ENCODE measurements around the gene HDGFL2. TPM values are rescaled to one million over a fixed set of nuclear protein-coding genes. Genes with fewer than 3 reads are reported as not detected.

Gene HDGFL2
- total RNA-seq, 1 donor from 2014 or later = 35.0 TPM

DNA sequence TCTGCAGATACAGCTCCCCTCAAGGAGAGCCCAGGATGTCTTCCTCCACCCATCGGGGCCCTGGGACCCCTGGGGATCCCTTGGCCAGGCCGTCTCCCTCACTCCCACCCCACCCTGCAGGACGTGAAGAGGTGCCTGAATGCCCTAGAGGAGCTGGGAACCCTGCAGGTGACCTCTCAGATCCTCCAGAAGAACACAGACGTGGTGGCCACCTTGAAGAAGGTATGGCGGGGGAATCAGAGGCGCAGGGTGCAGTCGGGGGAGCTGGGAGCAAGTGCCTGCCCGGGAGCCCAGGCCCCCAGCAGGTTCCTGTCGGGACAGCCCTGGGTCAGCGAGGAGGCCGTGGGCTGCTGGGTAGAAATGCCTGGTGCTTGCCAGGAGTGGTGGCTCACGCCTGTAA lies 26.6 kb downstream of the HDGFL2 start:
- FAIRE-seq = no peak
- no peak overlapping the region for H3K4me3 ChIP-seq (ENCODE audit: low read depth, low read length)
- H3K27me3 ChIP-seq (ENCODE audit: control insufficient read depth, insufficient read depth, low read length) = no peaks in the 10 kb centered on the region
- DNase-seq (ENCODE audit: low read depth) = no peak
- TF ChIP-seq, protein P1, sequence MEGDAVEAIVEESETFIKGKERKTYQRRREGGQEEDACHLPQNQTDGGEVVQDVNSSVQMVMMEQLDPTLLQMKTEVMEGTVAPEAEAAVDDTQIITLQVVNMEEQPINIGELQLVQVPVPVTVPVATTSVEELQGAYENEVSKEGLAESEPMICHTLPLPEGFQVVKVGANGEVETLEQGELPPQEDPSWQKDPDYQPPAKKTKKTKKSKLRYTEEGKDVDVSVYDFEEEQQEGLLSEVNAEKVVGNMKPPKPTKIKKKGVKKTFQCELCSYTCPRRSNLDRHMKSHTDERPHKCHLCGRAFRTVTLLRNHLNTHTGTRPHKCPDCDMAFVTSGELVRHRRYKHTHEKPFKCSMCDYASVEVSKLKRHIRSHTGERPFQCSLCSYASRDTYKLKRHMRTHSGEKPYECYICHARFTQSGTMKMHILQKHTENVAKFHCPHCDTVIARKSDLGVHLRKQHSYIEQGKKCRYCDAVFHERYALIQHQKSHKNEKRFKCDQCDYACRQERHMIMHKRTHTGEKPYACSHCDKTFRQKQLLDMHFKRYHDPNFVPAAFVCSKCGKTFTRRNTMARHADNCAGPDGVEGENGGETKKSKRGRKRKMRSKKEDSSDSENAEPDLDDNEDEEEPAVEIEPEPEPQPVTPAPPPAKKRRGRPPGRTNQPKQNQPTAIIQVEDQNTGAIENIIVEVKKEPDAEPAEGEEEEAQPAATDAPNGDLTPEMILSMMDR (IDR thresholded peaks at IDR 0.05; ENCODE audit: insufficient read depth, low read length, severe bottlenecking) = no peak
- peaks cover 24% of the 10 kb centered on the region for H3K36me3 ChIP-seq (ENCODE audit: control insufficient read depth, insufficient read depth, low read length)

DNA sequence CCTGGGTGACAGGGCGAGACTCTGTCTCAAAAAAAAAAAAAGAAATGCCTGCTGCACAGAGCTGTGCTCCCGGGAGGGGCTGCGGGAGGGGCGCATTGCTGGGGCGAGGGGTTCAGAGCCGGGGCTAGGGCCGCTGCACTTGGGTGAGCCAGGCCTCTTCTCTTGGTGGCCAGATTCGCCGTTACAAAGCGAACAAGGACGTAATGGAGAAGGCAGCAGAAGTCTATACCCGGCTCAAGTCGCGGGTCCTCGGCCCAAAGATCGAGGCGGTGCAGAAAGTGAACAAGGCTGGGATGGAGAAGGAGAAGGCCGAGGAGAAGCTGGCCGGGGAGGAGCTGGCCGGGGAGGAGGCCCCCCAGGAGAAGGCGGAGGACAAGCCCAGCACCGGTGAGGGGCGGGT lies 27.2 kb downstream of the HDGFL2 start:
- FAIRE-seq = no peak
- no peak for DNase-seq (ENCODE audit: low read depth)
- no peak overlapping the region for H3K4me3 ChIP-seq (ENCODE audit: low read depth, low read length)
- TF ChIP-seq, protein P1 (IDR thresholded peaks at IDR 0.05; ENCODE audit: insufficient read depth, low read length, severe bottlenecking) = no peak
- peaks cover 25% of the 10 kb centered on the region for H3K36me3 ChIP-seq (ENCODE audit: control insufficient read depth, insufficient read depth, low read length)
- no peaks in the 10 kb centered on the region for H3K27me3 ChIP-seq (ENCODE audit: control insufficient read depth, insufficient read depth, low read length)

DNA sequence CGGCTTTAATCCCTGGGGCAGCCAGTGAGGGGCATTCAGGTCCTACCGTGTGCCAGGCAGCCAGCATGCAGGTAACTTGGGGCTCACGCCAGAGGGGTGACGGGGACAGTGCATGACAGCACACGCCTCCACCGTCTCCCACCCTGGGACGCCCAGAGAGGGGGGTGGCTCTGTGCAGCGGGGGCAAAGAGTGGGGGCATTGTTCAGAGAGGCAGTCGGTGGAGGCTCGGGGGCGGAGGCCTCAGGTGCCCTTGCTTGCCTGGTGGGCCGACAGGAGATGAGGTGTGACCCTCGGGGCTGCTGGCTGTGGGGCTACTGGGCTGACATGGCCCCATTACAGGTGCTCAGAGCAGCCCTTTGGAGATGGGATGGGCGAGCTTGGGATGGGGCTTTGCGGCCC lies 27.8 kb downstream of the HDGFL2 start:
- TF ChIP-seq, protein P1 (IDR thresholded peaks at IDR 0.05; ENCODE audit: insufficient read depth, low read length, severe bottlenecking) = no peak
- no peak overlapping the region for H3K4me3 ChIP-seq (ENCODE audit: low read depth, low read length)
- peaks cover 23% of the 10 kb centered on the region for H3K36me3 ChIP-seq (ENCODE audit: control insufficient read depth, insufficient read depth, low read length)
- no peak for FAIRE-seq
- DNase-seq (ENCODE audit: low read depth) = no peak
- no peaks in the 10 kb centered on the region for H3K27me3 ChIP-seq (ENCODE audit: control insufficient read depth, insufficient read depth, low read length)

DNA sequence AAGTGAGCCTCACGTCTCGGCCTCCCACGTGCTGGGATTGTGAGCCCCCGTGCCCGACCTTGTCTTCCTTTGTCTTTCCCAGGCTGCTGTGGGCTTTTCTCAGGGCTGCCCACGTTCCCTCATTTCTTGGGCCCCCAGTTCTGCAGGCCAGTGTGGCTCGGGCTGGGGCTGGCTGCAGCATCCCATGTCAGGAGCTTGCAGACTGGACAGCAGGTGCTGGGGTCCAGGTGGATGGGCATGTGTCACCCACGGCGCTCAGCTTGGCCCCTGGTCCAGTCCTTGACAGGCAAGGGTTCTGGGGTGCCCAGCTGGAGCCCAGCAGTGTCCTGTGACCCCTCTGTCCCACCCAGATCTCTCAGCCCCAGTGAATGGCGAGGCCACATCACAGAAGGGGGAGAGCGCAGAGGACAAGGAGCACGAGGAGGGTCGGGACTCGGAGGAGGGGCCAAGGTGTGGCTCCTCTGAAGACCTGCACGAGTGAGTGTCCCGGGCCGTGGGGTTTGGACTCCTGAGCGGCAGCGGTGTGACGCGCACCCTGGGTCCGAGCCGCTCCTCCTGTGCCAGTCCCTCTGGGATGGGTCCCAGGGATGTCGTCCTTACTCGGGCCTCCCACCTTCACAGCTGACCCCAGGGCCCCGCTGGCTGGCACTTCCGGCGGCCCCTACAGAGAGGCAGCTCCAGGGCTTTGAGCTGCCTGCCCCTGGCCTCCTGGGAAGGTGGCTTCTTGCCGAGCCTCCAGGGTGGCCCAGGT lies 28.9 kb downstream of the HDGFL2 start:
- no peaks in the 10 kb centered on the region for H3K27me3 ChIP-seq (ENCODE audit: control insufficient read depth, insufficient read depth, low read length)
- TF ChIP-seq, protein P1 (IDR thresholded peaks at IDR 0.05; ENCODE audit: insufficient read depth, low read length, severe bottlenecking) = no peak
- peaks cover 22% of the 10 kb centered on the region for H3K36me3 ChIP-seq (ENCODE audit: control insufficient read depth, insufficient read depth, low read length)
- no peak overlapping the region for H3K4me3 ChIP-seq (ENCODE audit: low read depth, low read length)
- DNase-seq (ENCODE audit: low read depth) (no peak), FAIRE-seq (no peak)

DNA sequence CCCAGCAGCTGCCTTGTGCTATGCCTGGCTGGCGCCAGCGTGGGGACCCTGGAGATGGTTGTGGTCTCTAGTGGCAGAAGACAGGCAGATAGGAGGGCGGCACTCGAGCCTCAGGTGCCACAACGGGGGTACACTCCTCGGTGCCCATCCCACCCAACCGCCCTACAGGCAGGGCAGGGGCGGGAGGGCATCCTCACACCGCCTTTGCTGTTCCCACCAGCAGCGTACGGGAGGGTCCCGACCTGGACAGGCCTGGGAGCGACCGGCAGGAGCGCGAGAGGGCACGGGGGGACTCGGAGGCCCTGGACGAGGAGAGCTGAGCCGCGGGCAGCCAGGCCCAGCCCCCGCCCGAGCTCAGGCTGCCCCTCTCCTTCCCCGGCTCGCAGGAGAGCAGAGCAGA lies 29.6 kb downstream of the HDGFL2 start:
- no peak overlapping the region for H3K4me3 ChIP-seq (ENCODE audit: low read depth, low read length)
- H3K36me3 ChIP-seq (ENCODE audit: control insufficient read depth, insufficient read depth, low read length) = peaks cover 18% of the 10 kb centered on the region
- no peaks in the 10 kb centered on the region for H3K27me3 ChIP-seq (ENCODE audit: control insufficient read depth, insufficient read depth, low read length)
- TF ChIP-seq, protein P1 (IDR thresholded peaks at IDR 0.05; ENCODE audit: insufficient read depth, low read length, severe bottlenecking) = no peak
- FAIRE-seq (no peak), DNase-seq (ENCODE audit: low read depth) (no peak)
